ENCODE results near the gene NR3C2. TPM values are rescaled to one million over a fixed set of nuclear protein-coding genes. Genes with fewer than 3 reads are reported as not detected.

The NR3C2 gene
- total RNA-seq, 1 donor from 2014 or later, result 31.4 TPM

GRCh38 chr4:148391056-148391455, 51.2 kb downstream of the NR3C2 start:
- intact Hi-C loops (cut with DNase I), result no loop called here
- Histone ChIP-seq H3K4me3 (no peak overlapping the region), H3K9me3 (no peaks in the 10 kb centered on the region), H3K27me3 (ENCODE audit: low read depth) (no peaks in the 10 kb centered on the region), H3K27ac (no peak overlapping the region), H3K36me3 (no peaks in the 10 kb centered on the region), H3K4me1 (no peaks in the 10 kb centered on the region)
- TF ChIP-seq CTCF (IDR thresholded peaks at IDR 0.05), result no peak
- no peak for DNase-seq
- ATAC-seq, result no peak

- ATAC-seq, result peak; percentile 30 to 60
- Histone ChIP-seq H3K36me3 (no peaks in the 10 kb centered on the region), H3K27ac (no peak overlapping the region), H3K27me3 (ENCODE audit: low read depth) (no peaks in the 10 kb centered on the region), H3K4me1 (no peaks in the 10 kb centered on the region), H3K9me3 (no peaks in the 10 kb centered on the region), H3K4me3 (no peak overlapping the region)
- intact Hi-C loops (cut with DNase I), result no loop called here
- DNase-seq, result no peak
- no peak for TF ChIP-seq CTCF (IDR thresholded peaks at IDR 0.05)
Observed at GRCh38 chr4:148390311-148390710, 51.9 kb downstream of the NR3C2 start.

GRCh38 chr4:148380291-148380690, 61.9 kb downstream of the NR3C2 start:
- Histone ChIP-seq H3K9me3 (no peaks in the 10 kb centered on the region), H3K36me3 (no peaks in the 10 kb centered on the region), H3K4me1 (peaks cover 13% of the 10 kb centered on the region), H3K27ac (no peak overlapping the region), H3K27me3 (ENCODE audit: low read depth) (no peaks in the 10 kb centered on the region), H3K4me3 (no peak overlapping the region)
- intact Hi-C loops (cut with DNase I), result no loop called here
- DNase-seq (no peak), ATAC-seq (no peak)
- TF ChIP-seq CTCF (IDR thresholded peaks at IDR 0.05), result no peak

- intact Hi-C loops (cut with DNase I), result no loop called here
- no peaks in the 10 kb centered on the region for H3K27me3 ChIP-seq (ENCODE audit: low read depth)
- peak; percentile 66 to 68 for ATAC-seq
- H3K4me1 ChIP-seq, result peaks cover 14% of the 10 kb centered on the region
- DNase-seq, result no peak
- H3K36me3 ChIP-seq, result no peaks in the 10 kb centered on the region
- no peaks in the 10 kb centered on the region for H3K9me3 ChIP-seq
- no peak for TF ChIP-seq CTCF (IDR thresholded peaks at IDR 0.05)
- H3K4me3 ChIP-seq, result peak overlapping the region; percentile 39
- peak overlapping the region; percentile 7 for H3K27ac ChIP-seq
Observed at GRCh38 chr4:148376151-148376550, 66.1 kb downstream of the NR3C2 start.

GRCh38 chr4:148375584-148375983, 66.6 kb downstream of the NR3C2 start:
- ATAC-seq (no peak), DNase-seq (no peak)
- no peaks in the 10 kb centered on the region for H3K36me3 ChIP-seq
- no peak for TF ChIP-seq CTCF (IDR thresholded peaks at IDR 0.05)
- intact Hi-C loops (cut with DNase I), result no loop called here
- peaks cover 14% of the 10 kb centered on the region for H3K4me1 ChIP-seq
- no peak overlapping the region for H3K27ac ChIP-seq
- H3K27me3 ChIP-seq (ENCODE audit: low read depth), result no peaks in the 10 kb centered on the region
- H3K9me3 ChIP-seq, result no peaks in the 10 kb centered on the region
- H3K4me3 ChIP-seq, result peak overlapping the region; percentile 39

GRCh38 chr4:148373093-148373492, 69.1 kb downstream of the NR3C2 start:
- Histone ChIP-seq H3K4me1 (peaks cover 14% of the 10 kb centered on the region), H3K4me3 (no peak overlapping the region), H3K27ac (no peak overlapping the region), H3K27me3 (ENCODE audit: low read depth) (no peaks in the 10 kb centered on the region), H3K36me3 (no peaks in the 10 kb centered on the region), H3K9me3 (no peaks in the 10 kb centered on the region)
- TF ChIP-seq CTCF (IDR thresholded peaks at IDR 0.05), result no peak
- intact Hi-C loops (cut with DNase I), result no loop called here
- DNase-seq, result no peak
- no peak for ATAC-seq

All from lower lobe of right lung (tissue), 2 donors.